HG02885 (cell line): ENCODE results near the gene COQ8B.

Experiments
- ATAC-seq: cut with Tn5 transposase; IDR thresholded peaks from one replicate; pipeline ENCODE4 v1.9.1; 2021; ENCODE audit warnings: mild to moderate bottlenecking; ENCODE audit not compliant: unreplicated experiment, poor library complexity

The COQ8B gene

GRCh38 chr19:40718774-40719391 is 2.2 kb upstream of the COQ8B start:
- ATAC-seq: no peak

DNA sequence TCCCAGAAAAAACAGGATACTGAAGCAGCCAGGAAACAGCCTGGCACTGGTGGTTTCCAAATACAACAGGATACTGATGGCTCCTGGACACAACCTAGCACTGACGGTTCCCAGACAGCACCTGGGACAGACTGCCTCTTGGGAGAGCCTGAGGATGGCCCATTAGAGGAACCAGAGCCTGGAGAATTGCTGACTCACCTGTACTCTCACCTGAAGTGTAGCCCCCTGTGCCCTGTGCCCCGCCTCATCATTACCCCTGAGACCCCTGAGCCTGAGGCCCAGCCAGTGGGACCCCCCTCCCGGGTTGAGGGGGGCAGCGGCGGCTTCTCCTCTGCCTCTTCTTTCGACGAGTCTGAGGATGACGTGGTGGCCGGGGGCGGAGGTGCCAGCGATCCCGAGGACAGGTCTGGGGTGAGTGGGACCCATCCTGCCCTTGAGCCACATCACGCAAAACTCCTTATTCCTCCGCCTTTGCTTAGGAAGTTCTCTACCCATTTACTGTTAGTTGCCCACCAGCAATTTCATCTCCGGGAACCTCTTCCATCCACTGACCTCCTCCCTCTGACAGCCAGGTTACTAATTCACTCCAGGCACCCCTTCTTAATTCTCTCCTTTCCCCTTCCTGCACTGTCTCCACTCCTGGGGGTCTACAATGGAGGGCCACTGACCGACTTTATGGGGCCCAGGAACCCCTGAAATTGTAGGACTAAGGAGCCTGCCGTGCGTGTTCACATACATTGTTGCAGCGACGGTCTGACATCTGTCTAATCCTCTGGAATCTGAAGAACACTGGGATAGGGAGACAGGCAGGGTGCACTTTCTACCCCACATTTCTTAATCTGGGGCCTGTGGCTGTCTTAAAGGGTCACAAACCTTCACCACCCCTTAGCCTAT is 1.4 kb upstream of the COQ8B start:
- no peak for ATAC-seq

DNA sequence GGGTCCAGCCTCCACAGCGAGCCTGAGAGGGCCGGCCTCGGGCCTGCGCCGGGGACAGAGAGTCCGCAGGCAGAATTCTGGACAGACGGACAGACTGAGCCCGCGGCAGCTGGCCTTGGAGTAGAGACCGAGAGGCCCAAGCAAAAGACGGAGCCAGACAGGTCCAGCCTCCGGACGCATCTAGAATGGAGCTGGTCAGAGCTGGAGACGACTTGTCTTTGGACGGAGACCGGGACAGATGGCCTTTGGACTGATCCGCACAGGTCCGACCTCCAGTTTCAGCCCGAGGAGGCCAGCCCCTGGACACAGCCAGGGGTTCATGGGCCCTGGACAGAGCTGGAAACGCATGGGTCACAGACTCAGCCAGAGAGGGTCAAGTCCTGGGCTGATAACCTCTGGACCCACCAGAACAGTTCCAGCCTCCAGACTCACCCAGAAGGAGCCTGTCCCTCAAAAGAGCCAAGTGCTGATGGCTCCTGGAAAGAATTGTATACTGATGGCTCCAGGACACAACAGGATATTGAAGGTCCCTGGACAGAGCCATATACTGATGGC is 716 bp upstream of the COQ8B start:
- ATAC-seq: no peak

GRCh38 chr19:40716031-40716481 is 630 bp downstream of the COQ8B start:
- no peak for ATAC-seq

DNA sequence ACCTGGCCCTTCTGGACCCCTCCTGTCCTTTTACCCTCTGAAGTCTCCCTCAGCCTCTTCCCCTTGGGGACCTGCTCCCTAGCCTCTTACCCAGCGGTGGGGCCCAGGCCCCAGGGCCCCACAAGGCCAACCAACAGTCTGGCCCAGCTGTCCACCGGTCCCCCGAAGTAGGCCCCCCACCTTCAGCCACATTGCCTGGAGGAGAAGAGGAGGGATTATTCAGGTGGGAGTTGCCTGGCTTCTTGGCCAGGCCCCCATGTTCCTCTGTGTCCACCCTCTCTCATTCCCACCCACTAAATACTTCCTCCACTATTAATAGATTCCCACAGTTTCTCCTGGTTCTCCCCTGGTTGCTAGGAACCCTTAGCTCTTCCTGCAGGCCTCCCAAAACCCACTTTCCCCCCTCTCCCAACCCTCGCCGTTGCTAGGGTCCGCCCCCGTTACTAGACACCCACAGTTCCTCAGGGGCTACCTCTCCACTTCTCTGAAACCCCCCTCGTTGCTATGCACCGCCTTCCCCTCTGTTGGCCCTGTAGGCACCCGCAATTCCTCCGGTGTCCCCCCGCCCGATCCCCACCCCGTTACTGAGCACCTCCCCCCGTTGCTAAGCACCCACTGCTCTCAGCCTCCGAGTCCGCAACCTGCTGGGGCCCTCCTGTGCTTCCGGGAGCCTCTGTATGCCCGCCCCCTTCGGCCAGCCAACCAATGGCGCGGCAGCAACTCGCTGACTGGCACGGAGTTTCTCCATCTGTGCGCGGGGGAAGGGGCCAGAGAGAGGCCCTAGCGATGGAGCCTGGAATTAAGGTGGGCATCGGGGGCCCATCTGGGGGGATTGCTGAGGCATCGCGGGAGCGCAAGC is 2.0 kb downstream of the COQ8B start:
- ATAC-seq: peak; percentile 67

DNA sequence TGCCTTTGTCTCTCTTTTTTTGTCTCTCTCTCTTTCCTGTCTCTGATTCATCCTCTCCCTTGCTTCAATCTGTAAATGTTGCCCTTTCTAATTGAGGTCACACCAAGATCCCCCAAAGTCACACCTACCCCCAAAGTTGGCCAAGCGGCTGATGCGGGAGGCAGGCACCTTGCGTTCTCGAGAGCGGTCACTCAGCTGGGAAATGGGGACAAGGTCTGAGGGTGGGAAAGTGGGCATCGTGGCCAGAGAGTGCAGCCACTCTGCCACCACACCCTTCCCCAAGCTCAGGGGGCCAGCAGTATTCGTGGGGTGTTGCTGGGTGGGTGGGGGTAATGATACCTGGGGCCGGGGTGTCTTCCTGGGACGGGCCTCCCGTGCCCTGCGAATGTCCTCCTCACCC is 2.7 kb downstream of the COQ8B start:
- no peak for ATAC-seq

- no peak for ATAC-seq
These were observed 6.9 kb downstream of the COQ8B start for GRCh38 chr19:40709817-40710216.

- no peak for ATAC-seq
These were observed 9.1 kb downstream of the COQ8B start for GRCh38 chr19:40707615-40708014.

- no peak for ATAC-seq
These were observed 10.6 kb downstream of the COQ8B start for GRCh38 chr19:40705950-40706619.

DNA sequence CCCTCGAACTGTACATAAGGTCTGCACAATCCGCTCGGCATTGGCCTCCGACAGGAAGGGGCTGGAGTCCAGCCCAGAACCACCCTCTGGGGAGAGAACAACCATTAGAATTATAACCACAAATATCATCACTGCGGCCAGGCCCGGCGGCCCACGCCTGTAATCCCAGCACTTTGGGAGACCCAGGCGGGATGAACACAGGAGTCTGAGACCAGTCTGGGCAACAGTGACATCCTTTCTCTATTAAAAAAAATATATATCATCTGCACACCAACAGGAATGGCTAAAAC is 11.4 kb downstream of the COQ8B start:
- no peak for ATAC-seq

DNA sequence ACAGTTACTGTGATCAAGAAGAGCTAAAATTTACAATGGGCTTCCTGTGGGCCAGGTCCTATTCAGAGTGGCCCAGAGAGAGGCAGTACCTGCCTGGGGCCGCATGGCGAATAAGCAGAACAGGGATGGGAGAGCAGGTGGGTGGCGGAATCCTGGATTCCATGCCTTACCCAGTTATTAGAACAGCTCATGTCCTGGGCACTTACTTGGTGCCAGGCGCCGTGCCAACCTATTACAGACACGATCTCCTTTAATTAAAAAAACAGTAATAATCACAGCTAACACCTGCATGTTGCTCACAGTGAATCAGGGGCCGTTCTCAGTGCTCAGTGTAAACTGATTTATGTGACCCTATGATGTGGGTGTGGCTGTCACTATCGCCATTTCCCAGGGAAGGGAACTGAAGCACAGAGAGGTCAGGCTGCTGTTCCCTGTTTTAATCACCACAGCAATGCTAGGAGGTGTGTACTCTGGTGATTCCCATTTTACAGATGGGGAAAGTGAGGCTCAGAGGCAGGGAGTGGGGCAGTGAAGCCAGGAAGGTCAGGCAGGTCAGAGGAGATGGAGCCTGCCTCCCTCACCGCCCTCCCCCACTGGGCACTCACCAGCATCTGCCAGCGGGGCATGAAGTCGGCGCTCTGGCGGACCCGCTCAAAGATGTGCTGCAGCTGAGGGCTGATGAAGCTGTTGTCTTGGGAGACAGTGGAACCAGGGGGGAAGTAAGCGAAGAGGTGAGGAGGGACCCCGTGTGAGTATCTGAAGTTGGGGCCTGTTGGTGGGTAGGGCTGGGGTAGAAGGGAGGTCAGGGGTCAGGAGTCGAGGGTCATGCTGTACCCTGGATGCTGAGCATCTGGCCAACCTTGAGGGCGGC is 12.0 kb downstream of the COQ8B start:
- no peak for ATAC-seq

GRCh38 chr19:40703029-40703755 is 13.5 kb downstream of the COQ8B start:
- no peak for ATAC-seq

DNA sequence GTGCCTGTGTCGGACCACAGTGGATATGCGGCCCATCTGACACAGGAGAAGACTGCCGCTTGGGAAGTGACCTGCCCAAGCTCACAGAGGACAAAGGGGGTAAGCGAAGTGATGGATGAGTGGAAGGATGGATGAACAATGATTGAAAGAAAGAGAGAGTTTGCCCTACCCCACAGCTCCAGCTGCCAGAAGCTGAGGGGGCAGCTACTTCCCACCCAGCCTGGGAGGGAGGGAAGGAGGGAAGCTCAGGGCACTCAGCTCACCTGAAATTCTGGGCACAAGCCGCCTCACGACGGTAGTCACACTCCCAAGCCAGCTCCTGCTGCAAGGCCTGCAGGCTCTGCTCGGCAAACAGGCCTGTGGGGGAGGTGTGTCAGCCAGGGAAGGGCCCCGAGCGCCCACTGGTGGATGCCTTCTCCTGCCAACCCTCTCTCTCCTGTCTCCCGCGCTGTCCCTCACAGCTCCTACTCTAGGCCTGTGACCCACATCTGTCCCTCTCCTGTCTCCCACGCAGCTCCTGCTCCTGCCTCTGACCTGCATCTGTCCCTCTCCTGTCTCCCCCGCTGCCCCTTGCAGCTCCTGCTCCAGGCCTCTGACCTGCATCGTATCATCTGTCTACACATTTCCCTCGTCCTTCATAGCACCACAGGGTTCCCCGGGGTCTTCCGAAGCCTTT is 14.2 kb downstream of the COQ8B start:
- no peak for ATAC-seq

DNA sequence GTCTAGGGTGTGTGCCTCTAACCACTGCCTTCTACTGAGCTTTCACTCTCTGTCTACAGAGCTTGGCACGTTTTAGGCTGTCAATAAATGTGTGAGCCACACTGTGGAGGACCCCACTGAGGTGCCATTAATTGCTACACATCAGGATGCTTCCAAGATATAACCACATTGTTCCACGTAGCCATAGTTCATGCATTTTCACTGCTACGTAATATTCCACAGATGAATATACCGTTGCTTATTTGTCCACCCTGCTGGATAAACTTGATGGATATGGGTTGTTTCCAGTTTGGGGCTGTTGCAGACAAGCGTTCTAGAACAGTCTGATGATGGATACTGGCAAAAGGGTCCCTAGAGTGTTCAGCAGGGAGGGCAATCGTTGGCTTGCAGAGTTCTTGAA is 14.9 kb downstream of the COQ8B start:
- ATAC-seq: no peak

- ATAC-seq: no peak
These were observed 16.6 kb downstream of the COQ8B start for GRCh38 chr19:40700083-40700482.

DNA sequence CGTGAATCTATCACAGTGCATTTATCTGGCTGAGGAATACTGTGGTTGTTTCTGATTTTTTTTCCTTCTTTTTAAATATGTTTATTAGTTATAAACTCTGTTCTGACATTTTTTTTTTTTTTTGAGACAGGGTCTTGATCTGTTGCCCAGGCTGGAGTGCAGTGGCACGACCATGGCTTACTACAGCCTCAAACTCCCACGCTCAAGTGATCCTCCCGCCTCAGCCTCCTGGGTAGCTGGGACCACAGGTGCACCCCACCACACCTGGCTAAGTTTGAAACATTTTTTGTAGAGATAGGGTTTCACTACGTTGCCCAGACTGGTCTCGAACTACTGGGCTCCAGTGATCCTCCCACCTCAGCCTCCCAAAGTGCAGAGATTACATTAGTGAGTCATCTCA is 19.7 kb downstream of the COQ8B start:
- no peak for ATAC-seq

- no peak for ATAC-seq
These were observed 20.8 kb downstream of the COQ8B start for GRCh38 chr19:40695881-40696280.

DNA sequence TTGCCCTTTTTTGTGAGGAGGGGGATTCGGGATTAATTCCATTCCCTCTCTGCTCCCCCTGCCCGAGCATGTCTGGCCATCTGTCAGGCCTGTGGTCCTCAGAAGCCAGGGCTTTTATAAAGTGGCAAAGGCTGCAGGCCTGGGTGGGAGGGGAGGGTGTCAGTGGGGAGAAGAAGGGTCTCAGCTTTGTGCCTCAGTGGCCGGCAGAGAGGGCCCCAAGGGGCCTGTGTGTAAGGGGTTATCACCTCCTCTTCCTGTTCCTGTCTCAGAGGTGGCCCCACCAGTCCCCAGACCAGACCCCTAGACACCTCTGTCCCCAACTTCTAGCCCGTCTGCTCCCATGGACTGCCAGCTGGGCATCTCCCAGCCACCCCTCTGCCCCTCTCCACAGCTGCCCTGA is 22.8 kb downstream of the COQ8B start:
- ATAC-seq: no peak
